Subcutaneous abdominal adipose tissue (tissue), 5 donors: ENCODE measurements around the gene GUCY1A1.
A peak's percentile ranks its signal among the peaks of the same experiment; 100 is the strongest.

ENCODE experiments used
- H3K27ac ChIP-seq: one replicate; pipeline ENCODE4 v1.7.0; 2013; ENCODE audit warnings: low read depth, mild to moderate bottlenecking, inconsistent platforms, low read length, moderate library complexity
- H3K27me3 ChIP-seq, 5 donors: one replicate each; pipeline ENCODE4 v1.7.0; 2013; ENCODE audit warnings: low read length in 5 of 5, inconsistent platforms in 1 of 5; ENCODE audit not compliant: control insufficient read depth in 5 of 5, insufficient read depth in 4 of 5
- H3K36me3 ChIP-seq, 5 donors: one replicate each; pipeline ENCODE4 v1.7.0; 2013; ENCODE audit warnings: low read length in 5 of 5; ENCODE audit not compliant: control insufficient read depth in 5 of 5, insufficient read depth in 5 of 5
- H3K4me1 ChIP-seq, 5 donors: one replicate each; pipeline ENCODE4 v1.7.0; 2013; ENCODE audit warnings: low read length in 5 of 5, mild to moderate bottlenecking in 3 of 5, moderate library complexity in 1 of 5; ENCODE audit not compliant: control insufficient read depth in 5 of 5, insufficient read depth in 5 of 5
- H3K4me3 ChIP-seq, 5 donors: one replicate each; pipeline ENCODE4 v1.7.0; 2013; ENCODE audit warnings: low read length in 5 of 5, low read depth in 1 of 5
- H3K9ac ChIP-seq, 5 donors: one replicate each; pipeline ENCODE4 v1.7.0; 2013; ENCODE audit warnings: low read length in 5 of 5, mild to moderate bottlenecking in 4 of 5, moderate library complexity in 3 of 5
- H3K9me3 ChIP-seq, 5 donors: one replicate each; pipeline ENCODE4 v1.7.0; 2013; ENCODE audit warnings: low read length in 5 of 5; ENCODE audit not compliant: control insufficient read depth in 5 of 5
- donor health status: healthy.
- donor health status: healthy.
- donor health status: healthy.
- donor health status: healthy.
- donor health status: healthy.

The GUCY1A1 gene

DNA sequence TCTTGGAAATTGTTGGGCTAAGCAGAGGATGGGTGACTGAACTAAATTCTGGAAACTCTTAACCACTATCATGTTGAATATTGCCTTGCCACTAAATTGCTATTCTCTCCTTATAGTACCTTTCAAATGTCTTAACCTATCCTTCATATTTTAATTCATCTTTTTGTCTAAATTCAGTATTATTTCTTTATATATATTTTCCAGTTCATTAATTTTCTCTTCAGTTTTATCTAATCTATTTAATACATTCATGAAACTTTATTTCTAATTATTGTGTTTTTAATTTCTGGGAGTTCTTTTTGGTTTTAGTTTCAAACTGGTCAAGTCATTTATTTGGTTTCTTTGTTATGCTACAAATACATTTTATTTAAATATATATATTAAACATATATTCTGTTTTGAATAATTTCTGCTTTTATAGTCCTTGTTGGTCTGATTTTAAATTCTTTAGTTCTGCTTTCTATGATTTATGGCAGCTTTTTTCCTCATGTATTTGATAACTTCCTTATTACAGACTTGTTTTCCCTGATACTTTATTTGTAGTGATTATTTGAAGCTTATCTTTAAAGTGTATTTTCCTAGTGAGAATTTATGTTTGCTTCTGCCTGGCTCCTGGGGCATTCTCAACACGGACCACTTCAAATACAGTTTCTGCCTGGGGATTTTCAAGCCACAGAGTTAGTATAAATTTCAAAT is 8.5 kb upstream of the GUCY1A1 start:
- no peak overlapping the region for H3K4me3 ChIP-seq
- no peak overlapping the region for H3K9ac ChIP-seq
- no peaks in the 10 kb centered on the region for H3K27me3 ChIP-seq
- peaks cover 0 to 7% (median 0%) of the 10 kb centered on the region in 5 donors for H3K9me3 ChIP-seq
- H3K27ac ChIP-seq, result no peak overlapping the region
- H3K4me1 ChIP-seq, result peaks cover 0 to 4% (median 0%) of the 10 kb centered on the region in 5 donors
- H3K36me3 ChIP-seq, result no peaks in the 10 kb centered on the region

DNA sequence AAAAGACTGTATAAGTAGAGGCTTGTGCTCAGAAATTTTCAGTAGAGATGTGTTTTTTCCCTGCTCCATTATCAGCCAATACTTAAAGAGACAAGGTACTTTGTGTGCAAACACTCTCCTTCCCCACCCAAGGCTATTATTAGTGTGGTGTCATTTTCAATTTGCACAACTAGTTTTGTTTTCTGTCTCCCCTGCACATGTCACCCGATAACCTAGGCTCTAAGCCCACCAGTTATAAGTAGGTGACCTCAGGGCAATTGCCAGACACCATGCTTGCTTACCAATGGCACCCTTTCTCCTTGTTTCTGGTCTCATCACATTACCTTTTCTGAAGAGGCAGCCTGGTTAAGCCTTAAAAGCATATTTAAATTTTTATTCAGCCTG is 8.0 kb upstream of the GUCY1A1 start:
- peaks cover 0 to 4% (median 0%) of the 10 kb centered on the region in 5 donors for H3K4me1 ChIP-seq
- H3K4me3 ChIP-seq, result no peak overlapping the region
- H3K36me3 ChIP-seq, result no peaks in the 10 kb centered on the region
- H3K27ac ChIP-seq, result no peak overlapping the region
- peaks cover 0 to 7% (median 0%) of the 10 kb centered on the region in 5 donors for H3K9me3 ChIP-seq
- H3K27me3 ChIP-seq, result no peaks in the 10 kb centered on the region
- H3K9ac ChIP-seq, result no peak overlapping the region

DNA sequence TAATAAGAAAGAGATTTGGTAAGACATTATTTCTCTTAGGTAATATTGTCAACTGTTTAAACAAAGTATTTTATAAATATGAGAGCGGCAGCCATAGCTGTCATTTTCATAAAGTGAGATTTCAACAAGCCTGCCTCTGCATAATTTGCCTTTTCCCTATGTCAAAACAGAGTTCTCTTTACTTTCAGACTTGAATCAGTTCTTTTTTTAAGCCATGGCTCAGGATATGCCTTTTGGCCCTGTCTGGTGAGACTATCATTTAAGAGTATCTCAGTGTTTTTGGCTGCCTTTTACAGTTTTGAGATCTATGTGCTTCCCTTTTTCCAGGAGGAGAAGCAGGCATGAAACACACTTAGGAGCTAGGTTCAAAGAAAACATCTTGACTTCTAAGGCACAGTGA is 7.5 kb upstream of the GUCY1A1 start:
- no peak overlapping the region for H3K9ac ChIP-seq
- H3K27ac ChIP-seq, result no peak overlapping the region

DNA sequence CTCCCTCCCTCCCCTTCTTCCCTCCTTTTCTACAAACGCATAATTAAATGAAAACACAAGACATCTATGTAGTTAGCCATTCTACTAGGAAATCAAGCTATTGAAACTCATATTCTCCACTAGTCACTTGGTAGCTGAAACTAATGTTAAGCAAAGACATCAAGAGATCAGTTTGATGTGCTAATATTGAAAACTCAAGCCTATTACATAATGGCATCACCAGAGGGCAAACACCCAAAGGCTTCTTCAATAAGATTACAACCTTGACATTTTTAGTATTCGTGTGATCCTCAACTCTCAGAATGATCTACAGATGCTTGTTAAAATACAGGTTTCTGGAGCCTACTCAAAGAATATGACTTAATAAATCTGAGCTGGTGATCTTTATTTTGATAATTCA is 6.2 kb upstream of the GUCY1A1 start:
- H3K36me3 ChIP-seq, result no peaks in the 10 kb centered on the region
- H3K27ac ChIP-seq, result no peak overlapping the region
- peaks cover 0 to 7% (median 0%) of the 10 kb centered on the region in 5 donors for H3K9me3 ChIP-seq
- no peak overlapping the region for H3K4me3 ChIP-seq
- no peak overlapping the region for H3K9ac ChIP-seq
- no peaks in the 10 kb centered on the region for H3K27me3 ChIP-seq
- peaks cover 0 to 4% (median 0%) of the 10 kb centered on the region in 5 donors for H3K4me1 ChIP-seq

More for the DNA sequence above, 7.5 kb upstream of the GUCY1A1 start:
- H3K27me3 ChIP-seq, result no peaks in the 10 kb centered on the region
- H3K9me3 ChIP-seq, result peaks cover 0 to 7% (median 0%) of the 10 kb centered on the region in 5 donors
- H3K4me1 ChIP-seq, result peaks cover 0 to 4% (median 0%) of the 10 kb centered on the region in 5 donors
- H3K36me3 ChIP-seq, result no peaks in the 10 kb centered on the region
- H3K4me3 ChIP-seq, result no peak overlapping the region

DNA sequence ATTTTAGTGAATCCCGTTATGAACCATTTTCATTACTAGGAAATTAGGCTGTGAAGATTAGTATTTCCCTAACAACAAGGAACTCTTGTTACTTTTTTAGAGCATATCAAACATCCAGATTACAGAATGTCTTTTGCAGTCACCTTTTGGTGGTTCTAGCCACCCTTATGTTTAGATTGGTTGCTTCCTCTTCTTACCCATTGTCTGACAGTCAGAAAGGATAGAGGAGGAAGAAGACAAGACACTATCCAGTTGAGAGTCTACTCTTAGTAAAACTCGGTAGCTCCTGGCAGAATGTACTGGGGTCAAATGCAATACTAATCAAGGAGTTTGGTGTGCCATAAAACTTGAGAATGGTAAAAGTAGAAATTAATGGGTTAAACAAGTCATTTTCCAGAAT is 1.6 kb upstream of the GUCY1A1 start:
- Histone ChIP-seq H3K9ac (no peak overlapping the region), H3K27ac (no peak overlapping the region), H3K4me3 (no peak overlapping the region)

DNA sequence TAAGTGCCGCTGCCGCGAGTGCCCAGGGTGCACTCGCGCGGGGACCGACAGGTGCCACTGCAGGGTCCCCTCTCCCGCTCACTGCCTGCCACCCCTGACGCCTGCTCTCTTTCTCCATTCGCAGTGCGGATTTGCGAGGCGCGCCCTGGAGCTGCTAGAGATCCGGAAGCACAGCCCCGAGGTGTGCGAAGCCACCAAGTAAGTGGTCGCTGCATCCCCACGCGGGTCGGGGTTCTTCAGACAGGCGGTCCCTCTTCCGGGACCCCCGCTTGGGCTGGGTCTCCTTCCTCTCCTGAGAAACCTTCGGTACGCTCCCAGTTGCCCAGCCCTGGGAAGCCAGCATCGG is 547 bp downstream of the GUCY1A1 start:
- Histone ChIP-seq H3K4me1 (peaks cover 0 to 18% (median 16%) of the 10 kb centered on the region in 5 donors), H3K27me3 (peaks cover 0 to 13% (median 10%) of the 10 kb centered on the region in 5 donors), H3K4me3 (peak overlapping the region; percentile 69 to 80 (median 79)), H3K36me3 (no peaks in the 10 kb centered on the region), H3K27ac (peak overlapping the region; percentile 21), H3K9me3 (no peaks in the 10 kb centered on the region), H3K9ac (peak overlapping the region in 3 of 5 donors; percentile 40 to 66 (median 59))

More for the DNA sequence above, 1.6 kb upstream of the GUCY1A1 start:
- Histone ChIP-seq H3K36me3 (no peaks in the 10 kb centered on the region), H3K27me3 (peaks cover 0 to 13% (median 10%) of the 10 kb centered on the region in 5 donors), H3K4me1 (peaks cover 0 to 18% (median 16%) of the 10 kb centered on the region in 5 donors), H3K9me3 (no peaks in the 10 kb centered on the region)

DNA sequence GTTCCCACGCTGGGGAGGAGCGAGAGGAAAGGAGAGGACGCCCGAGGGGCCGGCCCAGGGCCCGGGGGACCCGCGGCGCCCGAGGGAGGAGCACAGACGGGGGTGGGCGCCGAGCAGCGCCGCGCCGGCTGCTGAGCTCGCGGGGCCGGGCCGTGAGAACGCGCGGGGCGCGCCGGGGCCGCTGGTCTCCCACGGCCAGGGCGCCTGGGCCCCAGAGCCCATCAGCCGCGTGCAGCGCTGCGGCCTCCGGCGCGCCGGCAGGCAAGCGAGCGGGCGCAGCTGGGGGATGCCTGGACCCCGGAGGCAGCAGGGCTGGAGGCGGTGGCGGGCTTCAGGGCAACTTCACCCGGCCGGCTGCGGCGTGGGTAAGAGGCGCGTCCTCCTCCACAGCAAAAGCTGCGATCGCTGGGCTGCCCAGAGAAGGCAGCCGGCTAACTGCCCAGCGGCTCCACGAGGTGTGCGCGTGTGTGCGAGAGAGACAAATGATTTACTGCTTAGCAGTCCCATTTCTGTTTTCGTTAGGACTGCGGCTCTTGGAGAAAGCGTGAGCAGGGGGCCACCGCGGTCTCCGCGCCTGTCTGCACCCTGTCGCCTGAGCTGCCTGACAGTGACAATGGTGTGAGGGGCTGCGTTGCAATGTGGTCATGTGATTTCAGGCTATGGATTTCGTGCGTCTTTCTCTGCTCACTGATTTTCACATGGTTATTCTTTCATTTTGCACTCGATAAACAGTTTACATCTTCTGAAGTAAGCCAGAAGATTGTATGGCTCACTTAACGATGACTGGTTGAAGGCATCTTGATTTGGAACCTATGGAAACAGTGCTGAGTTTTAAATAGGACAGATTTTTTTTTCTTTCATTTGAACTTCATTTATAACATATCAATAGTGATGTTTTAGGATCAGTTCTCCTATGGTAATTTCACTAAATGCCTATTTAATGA is 1.2 kb downstream of the GUCY1A1 start:
- peak overlapping the region; percentile 69 to 80 (median 79) for H3K4me3 ChIP-seq
- peak overlapping the region in 3 of 5 donors; percentile 40 to 66 (median 64) for H3K9ac ChIP-seq
- peak overlapping the region; percentile 7 for H3K27ac ChIP-seq
- H3K4me1 ChIP-seq, result peaks cover 0 to 18% (median 16%) of the 10 kb centered on the region in 5 donors
- no peaks in the 10 kb centered on the region for H3K36me3 ChIP-seq
- no peaks in the 10 kb centered on the region for H3K9me3 ChIP-seq
- peaks cover 0 to 13% (median 10%) of the 10 kb centered on the region in 5 donors for H3K27me3 ChIP-seq

DNA sequence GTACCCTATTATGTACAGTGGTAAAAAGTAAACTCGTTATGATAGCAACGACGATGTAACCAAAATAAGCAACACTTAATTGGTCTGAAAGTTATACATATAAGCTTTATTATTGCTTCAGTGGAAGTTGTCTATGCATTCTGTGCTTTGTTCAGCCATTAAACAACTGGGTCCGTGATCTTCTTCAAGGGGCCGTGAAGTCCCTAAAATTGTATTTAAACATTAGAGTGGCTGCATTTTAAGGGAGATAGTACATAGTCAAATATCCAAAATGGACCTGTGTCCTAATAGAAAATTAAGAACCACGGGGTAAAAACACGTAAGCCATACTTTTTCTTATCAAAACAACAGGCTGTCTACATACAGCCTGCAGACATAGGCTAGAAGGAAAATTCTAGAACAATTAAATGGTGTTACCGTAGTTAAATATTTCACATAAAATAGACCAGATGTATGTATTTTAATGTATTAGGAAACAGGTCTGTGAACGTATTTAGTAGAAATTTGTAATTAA is 2.1 kb downstream of the GUCY1A1 start:
- Histone ChIP-seq H3K27ac (peak overlapping the region; percentile 7), H3K9ac (no peak overlapping the region), H3K27me3 (peaks cover 0 to 13% (median 10%) of the 10 kb centered on the region in 5 donors), H3K36me3 (no peaks in the 10 kb centered on the region), H3K4me1 (peaks cover 0 to 18% (median 16%) of the 10 kb centered on the region in 5 donors), H3K9me3 (no peaks in the 10 kb centered on the region), H3K4me3 (peak overlapping the region in 4 of 5 donors; percentile 5 to 80 (median 70))

DNA sequence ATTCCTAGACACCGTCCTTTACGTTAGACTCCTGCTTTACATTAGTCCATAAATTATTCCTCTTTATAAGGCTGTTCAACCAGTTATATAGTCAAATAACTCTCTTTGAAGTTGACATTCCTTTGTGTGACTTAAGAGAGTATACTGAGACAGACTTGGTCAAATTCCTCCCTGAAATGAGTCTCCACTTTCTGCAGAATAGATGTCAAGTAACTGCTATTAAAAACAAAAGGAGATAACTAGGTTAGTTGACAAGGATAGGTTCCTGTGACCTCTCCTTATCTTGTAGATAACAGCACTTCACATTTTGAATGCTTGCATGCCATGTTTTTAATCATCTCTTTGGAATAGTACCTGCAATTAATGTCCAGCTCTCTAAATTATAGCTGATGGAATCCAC is 5.7 kb downstream of the GUCY1A1 start:
- Histone ChIP-seq H3K9ac (no peak overlapping the region), H3K9me3 (no peaks in the 10 kb centered on the region), H3K27ac (no peak overlapping the region), H3K4me1 (peaks cover 0 to 14% (median 9%) of the 10 kb centered on the region in 5 donors), H3K27me3 (peaks cover 0 to 13% (median 2%) of the 10 kb centered on the region in 5 donors), H3K36me3 (no peaks in the 10 kb centered on the region), H3K4me3 (no peak overlapping the region)
